Measurements from ENCODE around the gene SIDT1. TPM values are rescaled to one million over a fixed set of nuclear protein-coding genes. Genes with fewer than 3 reads are reported as not detected.

Gene SIDT1
- total and polyA plus RNA-seq, 2 donors (not counting 1 experiment from before 2014, with no cell fraction given) = 0.01 TPM; not detected in 1

GRCh38 chr3:113597596-113598354 lies 65.4 kb downstream of the SIDT1 start:
- no peak for DNase-seq (ENCODE audit: low read depth in 2 of 2)
- no peaks in the 10 kb centered on the region for H3K4me1 ChIP-seq (ENCODE audit: control insufficient read depth, extremely low read depth, insufficient read depth, low read length)

GRCh38 chr3:113600418-113601182 lies 68.2 kb downstream of the SIDT1 start:
- Histone ChIP-seq H3K79me2 (ENCODE audit: control insufficient read depth, insufficient read depth, low read length) (no peaks in the 10 kb centered on the region), H3K36me3 (ENCODE audit: control insufficient read depth, insufficient read depth, low read length) (no peaks in the 10 kb centered on the region), H3K9ac (ENCODE audit: insufficient read depth, low read length) (no peak overlapping the region), H3K27me3 (ENCODE audit: control insufficient read depth, insufficient read depth, low read length) (peaks cover 7% of the 10 kb centered on the region), H3K4me2 (ENCODE audit: extremely low read depth, insufficient read depth, low read length) (no peak overlapping the region), H3K4me1 (ENCODE audit: control insufficient read depth, extremely low read depth, insufficient read depth, low read length) (no peaks in the 10 kb centered on the region), H3K9me3 (ENCODE audit: control insufficient read depth, insufficient read depth, low read depth, low read length) (no peaks in the 10 kb centered on the region), H4K20me1 (ENCODE audit: control insufficient read depth, extremely low read depth, insufficient read depth, low read length) (no peaks in the 10 kb centered on the region), H3K4me3 (replicated peaks in 1 of 4; ENCODE audit: control extremely low read depth in 1 of 4, insufficient read depth in 1 of 4, low read depth in 3 of 4, low read length in 4 of 4) (no peak overlapping the region), H2AFZ (ENCODE audit: low read length) (no peak overlapping the region), H3K27ac (ENCODE audit: insufficient read depth, low read length) (no peak overlapping the region)
- DNase-seq (ENCODE audit: low read depth in 2 of 2) = no peak
- no peak for TF ChIP-seq EZH2 (IDR thresholded peaks at IDR 0.05; ENCODE audit: low read length, missing control alignments)
- TF ChIP-seq CTCF (conservative IDR thresholded peaks at IDR 0.05 in 1 of 2, IDR thresholded peaks at IDR 0.05 in 1 of 2; ENCODE audit: low read depth in 1 of 2, low read length in 2 of 2) = no peak

More at GRCh38 chr3:113597596-113598354, 65.4 kb downstream of the SIDT1 start:
- Histone ChIP-seq H4K20me1 (ENCODE audit: control insufficient read depth, extremely low read depth, insufficient read depth, low read length) (no peaks in the 10 kb centered on the region), H3K79me2 (ENCODE audit: control insufficient read depth, insufficient read depth, low read length) (no peaks in the 10 kb centered on the region), H3K4me2 (ENCODE audit: extremely low read depth, insufficient read depth, low read length) (no peak overlapping the region), H3K9me3 (ENCODE audit: control insufficient read depth, insufficient read depth, low read depth, low read length) (no peaks in the 10 kb centered on the region), H3K27ac (ENCODE audit: insufficient read depth, low read length) (no peak overlapping the region), H3K27me3 (ENCODE audit: control insufficient read depth, insufficient read depth, low read length) (peaks cover 7% of the 10 kb centered on the region), H3K9ac (ENCODE audit: insufficient read depth, low read length) (no peak overlapping the region), H2AFZ (ENCODE audit: low read length) (no peak overlapping the region), H3K36me3 (ENCODE audit: control insufficient read depth, insufficient read depth, low read length) (no peaks in the 10 kb centered on the region), H3K4me3 (replicated peaks in 1 of 4; ENCODE audit: control extremely low read depth in 1 of 4, insufficient read depth in 1 of 4, low read depth in 3 of 4, low read length in 4 of 4) (no peak overlapping the region)
- TF ChIP-seq CTCF (conservative IDR thresholded peaks at IDR 0.05 in 1 of 2, IDR thresholded peaks at IDR 0.05 in 1 of 2; ENCODE audit: low read depth in 1 of 2, low read length in 2 of 2) (no peak), EZH2 (IDR thresholded peaks at IDR 0.05; ENCODE audit: low read length, missing control alignments) (no peak)

- Histone ChIP-seq H3K79me2 (ENCODE audit: control insufficient read depth, insufficient read depth, low read length) (no peaks in the 10 kb centered on the region), H3K27me3 (ENCODE audit: control insufficient read depth, insufficient read depth, low read length) (peaks cover 7% of the 10 kb centered on the region), H4K20me1 (ENCODE audit: control insufficient read depth, extremely low read depth, insufficient read depth, low read length) (no peaks in the 10 kb centered on the region), H3K4me1 (ENCODE audit: control insufficient read depth, extremely low read depth, insufficient read depth, low read length) (no peaks in the 10 kb centered on the region), H3K4me3 (replicated peaks in 1 of 4; ENCODE audit: control extremely low read depth in 1 of 4, insufficient read depth in 1 of 4, low read depth in 3 of 4, low read length in 4 of 4) (no peak overlapping the region), H2AFZ (ENCODE audit: low read length) (no peak overlapping the region), H3K27ac (ENCODE audit: insufficient read depth, low read length) (no peak overlapping the region), H3K9me3 (ENCODE audit: control insufficient read depth, insufficient read depth, low read depth, low read length) (no peaks in the 10 kb centered on the region), H3K36me3 (ENCODE audit: control insufficient read depth, insufficient read depth, low read length) (no peaks in the 10 kb centered on the region), H3K4me2 (ENCODE audit: extremely low read depth, insufficient read depth, low read length) (no peak overlapping the region), H3K9ac (ENCODE audit: insufficient read depth, low read length) (no peak overlapping the region)
- no peak for DNase-seq (ENCODE audit: low read depth in 2 of 2)
- no peak for TF ChIP-seq CTCF (conservative IDR thresholded peaks at IDR 0.05 in 1 of 2, IDR thresholded peaks at IDR 0.05 in 1 of 2; ENCODE audit: low read depth in 1 of 2, low read length in 2 of 2)
- TF ChIP-seq EZH2 (IDR thresholded peaks at IDR 0.05; ENCODE audit: low read length, missing control alignments) = no peak
Observed at GRCh38 chr3:113601240-113601639, 68.9 kb downstream of the SIDT1 start.

All from fibroblast of lung (primary cell).